ENCODE results near the gene CASKIN2.
"Not testable (repeated sequence)": the region's sequence is repeated elsewhere in the genome, so short reads cannot be mapped to it uniquely, and the experiment has no call there.

The CASKIN2 gene

DNA sequence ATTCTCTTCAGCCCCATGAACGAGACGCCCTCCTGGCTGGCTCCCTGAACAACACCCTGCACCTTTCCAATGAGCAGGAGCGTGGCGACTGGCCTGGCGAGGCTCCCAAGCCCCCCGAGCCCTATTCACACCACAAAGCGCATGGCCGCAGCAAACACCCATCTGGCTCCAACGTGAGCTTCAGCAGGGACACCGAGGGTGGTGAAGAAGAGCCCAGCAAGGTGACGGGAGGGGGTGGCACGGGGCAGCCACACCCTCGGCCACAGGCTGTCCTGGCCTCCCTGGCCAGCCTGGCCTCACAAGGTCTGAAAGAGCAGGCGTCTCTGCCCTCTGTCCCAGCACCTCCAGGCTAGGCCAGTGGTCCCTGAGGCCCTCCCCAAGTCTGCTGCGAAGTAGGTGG lies 23.7 kb downstream of the CASKIN2 start:
- no peak for DNase-seq (ENCODE audit: low read depth, low spot score)

DNA sequence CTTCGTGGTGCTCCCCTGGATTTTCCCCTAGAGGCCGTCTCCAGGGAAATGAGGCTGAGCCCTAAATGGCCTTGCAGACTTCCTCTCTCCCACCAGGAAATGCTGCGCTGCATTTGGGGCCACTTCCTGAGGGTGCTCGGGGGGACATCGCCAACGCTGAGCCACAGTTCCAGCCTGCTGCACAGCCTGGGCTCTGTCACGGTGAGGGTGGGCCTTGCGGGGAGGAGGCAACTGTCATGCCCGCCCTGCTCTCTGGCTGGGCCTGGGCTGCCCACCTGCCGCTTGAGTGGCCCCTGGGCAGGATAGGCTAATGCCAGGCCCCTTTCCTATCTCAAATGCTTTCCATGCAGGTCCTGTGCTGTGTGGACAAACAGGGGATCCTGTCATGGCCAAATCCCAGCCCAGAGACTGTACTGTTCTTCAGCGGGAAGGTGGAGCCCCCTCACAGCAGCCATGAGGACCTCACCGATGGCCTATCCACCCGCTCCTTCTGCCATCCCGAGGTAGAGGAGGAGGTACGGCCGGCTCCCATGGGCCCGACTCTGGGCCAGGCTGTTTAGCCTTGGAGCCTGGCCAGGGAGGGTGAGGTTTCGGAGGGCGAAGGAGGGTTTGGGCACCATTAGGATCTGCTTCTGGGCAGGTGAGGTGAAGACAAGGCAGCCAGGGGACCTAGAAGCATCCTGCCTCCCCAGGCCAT lies 24.2 kb downstream of the CASKIN2 start:
- DNase-seq (ENCODE audit: low read depth, low spot score), result no peak

DNA sequence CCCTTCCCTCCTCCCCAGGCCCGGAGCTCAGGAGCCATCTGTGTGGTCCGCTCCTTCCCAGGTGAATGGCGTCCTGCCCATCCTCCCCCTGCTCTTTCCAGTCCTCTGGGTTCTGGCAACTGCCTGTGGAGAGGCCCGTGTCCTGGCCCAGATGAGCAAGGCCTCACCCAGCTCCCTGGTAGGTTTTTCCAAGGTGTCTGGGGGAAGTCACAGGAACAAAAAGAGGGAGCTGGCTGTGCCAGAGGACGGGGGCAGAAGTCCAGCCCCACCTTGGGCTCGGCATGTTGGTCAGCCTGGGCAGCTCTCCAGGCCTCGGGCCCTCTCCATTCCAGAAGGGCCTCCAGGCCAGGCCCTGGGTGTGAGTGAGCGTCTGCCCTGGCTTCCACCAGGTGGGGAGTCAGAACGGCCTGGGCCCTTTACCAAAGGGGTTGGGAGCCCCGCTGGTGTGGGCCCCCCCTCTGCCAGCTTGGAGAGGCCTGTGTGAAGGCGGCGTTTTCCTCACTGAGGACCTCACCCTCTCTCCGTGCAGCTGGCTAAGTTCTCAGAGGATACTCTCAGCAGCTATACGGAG lies 25.1 kb downstream of the CASKIN2 start:
- DNase-seq (ENCODE audit: low read depth, low spot score), result no peak

DNA sequence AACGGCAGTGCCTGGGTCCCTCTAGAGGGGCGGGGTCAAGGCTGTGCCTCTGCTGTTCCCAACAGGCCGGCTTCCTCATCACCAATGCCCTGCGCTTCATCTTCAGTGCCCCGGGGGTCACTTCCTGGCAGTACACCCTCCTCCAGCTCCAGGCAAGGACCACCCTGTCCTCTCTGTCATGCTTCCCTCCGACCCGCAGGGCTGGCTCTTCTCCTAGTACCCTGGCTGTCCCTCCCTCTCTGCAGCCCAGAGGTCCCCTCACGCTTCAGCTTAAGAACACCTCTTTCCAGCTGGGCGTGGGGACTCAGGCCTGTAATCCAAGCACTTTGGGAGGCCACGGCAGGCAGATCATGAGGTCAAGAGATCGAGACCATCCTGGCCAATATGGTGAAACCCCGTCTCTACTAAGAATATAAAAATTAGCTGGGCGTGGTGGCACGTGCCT lies 25.8 kb downstream of the CASKIN2 start:
- DNase-seq (ENCODE audit: low read depth, low spot score), result no peak

DNA sequence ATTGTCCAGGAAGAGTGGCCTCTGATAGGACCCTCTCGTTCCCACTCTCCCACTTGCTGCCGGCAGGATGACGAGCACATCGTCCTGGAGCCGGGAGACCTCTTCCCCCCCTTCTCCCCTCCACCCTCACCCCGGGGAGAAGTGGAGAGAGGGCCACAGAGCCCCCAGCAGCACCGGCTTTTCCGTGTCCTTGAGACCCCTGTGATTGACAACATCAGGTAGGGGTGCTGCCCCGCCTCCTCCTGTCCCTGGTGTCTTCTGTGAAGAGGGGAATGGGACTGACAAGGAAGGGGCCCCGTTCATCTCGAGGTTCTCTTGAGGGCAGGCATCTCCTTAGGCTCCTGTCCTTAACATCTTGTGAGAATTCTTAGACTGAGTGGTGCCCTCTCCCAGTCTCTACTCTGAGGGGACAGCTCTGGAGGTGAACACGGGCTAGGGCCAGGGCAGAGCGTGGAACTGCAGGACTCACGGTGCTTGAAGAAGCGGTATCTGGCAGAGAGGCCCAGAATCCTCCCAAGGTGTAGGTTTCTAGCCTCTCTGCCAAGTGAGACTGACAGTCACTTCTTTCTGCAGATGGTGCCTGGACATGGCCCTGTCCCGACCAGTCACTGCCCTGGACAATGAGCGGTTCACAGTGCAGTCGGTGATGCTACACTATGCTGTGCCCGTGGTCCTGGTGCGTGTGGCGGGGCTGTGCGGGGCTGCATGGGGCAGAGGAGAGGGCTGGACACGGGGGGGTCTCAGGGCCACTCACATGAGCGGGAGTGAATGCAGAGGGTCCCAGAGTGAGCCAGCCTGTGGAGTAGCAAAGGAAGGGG lies 26.4 kb downstream of the CASKIN2 start:
- DNase-seq (ENCODE audit: low read depth, low spot score), result no peak

DNA sequence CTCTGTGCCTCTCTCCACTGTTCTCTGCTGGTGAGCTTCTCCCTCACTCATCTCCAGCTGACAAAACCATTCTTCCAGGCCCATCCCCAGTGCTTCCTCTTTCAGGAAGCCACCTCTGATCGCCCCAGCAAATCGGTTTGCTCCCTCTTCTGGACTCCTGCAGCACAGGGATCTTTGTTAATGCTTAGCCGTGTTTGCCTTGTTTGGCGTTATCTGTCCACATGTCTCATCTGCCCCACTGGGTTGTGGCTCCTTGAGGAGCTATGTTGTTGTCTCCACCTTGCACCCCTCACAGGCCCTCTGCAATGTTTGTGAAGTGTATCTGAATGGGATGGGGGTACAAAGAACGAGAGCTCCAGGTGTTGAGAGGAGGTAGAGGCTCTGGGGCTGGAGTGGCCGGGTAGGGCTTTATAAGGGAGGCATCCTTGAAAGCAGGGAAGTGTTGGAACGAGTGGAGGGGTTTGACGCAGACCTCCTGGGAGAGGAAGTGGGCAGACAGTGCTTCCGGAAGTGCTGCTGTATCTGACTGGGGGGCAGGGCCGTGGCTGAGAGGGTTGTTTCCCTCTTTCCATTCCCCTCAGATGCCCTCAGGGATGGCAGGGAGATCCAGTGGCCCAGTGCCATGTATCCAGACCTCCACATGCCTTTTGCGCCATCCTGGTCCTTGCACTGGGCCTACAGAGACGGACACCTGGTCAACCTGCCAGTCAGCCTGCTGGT lies 27.8 kb downstream of the CASKIN2 start:
- DNase-seq (ENCODE audit: low read depth, low spot score), result no peak

DNA sequence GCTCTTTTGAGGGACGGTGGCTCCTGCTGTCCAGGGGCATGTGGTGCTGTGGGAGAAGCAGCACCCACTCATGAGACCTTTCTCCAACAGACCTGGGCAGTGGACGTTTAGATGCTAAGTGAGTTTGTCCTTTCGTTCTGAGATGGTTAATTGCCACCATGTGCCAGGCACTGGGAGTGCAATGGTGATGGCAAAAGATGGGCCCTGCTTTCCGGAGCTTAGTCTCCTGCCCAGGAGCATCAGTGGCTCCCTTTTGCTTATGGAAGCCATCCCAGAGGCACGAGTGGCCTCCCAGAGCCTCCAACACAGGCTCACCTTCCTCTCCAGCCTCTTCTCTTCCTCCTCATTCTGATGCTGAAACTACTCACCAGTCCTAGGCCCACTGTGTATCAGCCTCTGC lies 28.4 kb downstream of the CASKIN2 start:
- DNase-seq (ENCODE audit: low read depth, low spot score), result no peak

DNA sequence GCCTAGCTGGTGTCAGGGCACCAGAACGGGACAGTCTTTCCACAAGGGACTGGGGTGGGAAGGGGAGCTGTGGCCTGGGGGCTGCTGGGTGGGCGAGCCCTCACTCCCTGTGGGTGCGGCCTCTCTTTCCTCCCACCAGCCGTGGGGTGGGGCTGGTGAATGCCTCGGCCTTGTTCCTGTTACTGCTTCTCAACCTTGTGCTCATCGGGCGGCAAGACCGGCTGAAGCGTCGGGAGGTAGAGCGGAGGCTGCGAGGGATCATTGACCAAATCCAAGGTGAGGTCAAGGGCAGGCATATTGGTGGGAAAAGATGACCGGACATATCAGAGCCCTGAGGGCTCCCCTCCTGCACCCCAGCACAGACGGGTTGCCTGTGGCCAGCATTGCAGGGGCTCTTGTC lies 29.2 kb downstream of the CASKIN2 start:
- no peak for DNase-seq (ENCODE audit: low read depth, low spot score)

DNA sequence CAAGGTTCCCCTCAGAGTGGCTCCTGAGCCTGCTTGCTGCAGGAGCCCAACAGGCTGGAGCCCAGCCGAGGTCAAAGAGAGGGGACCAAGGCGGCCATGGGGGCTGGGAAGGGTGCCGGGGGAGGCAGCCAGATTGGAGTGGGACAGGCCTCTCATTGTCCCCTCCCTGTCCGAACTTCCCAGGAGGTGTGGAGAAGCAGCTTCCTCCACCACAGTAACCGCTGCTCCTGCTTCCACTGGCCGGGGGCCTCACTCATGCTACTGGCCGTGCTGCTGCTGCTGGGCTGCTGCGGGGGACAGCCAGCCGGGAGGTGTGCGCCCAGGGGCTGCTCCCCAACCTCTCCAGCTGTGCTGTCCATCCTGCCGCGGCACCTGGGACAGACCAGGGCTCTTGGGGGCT lies 29.6 kb downstream of the CASKIN2 start:
- DNase-seq (ENCODE audit: low read depth, low spot score), result no peak

DNA sequence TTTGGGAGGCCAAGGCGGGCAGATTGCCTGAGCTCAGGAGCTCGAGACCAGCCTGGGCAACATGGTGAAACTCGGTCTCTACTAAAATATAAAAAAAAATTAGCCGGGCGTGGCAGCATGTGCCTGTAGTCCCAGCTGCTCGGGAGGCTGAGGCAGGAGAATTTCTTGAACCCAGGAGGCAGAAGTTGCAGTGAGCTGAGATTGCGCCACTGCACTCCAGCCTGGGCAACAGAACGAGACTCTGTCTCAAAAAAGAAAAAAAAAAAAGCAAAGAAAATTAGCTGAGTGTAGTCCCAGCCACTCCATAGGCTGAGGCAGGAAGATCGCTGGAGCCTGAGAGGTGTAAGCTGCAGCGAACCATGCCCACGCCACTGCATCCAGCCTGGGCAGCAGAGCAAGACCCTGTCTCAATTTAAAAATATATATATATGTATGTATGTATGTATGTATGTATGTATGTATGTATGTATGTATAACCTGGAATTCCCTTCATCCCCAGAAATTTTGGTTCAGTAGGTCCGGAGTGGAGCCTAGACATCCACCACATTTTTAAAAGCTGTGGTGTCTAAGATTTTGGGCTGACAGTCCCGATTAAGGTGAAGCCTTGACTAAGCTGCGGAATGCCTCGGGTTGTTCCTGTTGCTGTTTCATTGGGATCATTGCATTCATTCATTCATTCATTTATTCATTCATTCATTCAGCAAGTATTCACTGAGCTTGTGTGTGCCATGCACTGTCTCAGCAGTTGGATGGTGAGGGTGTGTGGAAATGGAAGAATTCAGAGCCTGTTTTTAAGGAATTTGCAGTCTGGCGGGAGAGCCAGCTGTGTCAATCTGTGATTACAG lies 33.0 kb downstream of the CASKIN2 start:
- DNase-seq (ENCODE audit: low read depth, low spot score), result no peak

DNA sequence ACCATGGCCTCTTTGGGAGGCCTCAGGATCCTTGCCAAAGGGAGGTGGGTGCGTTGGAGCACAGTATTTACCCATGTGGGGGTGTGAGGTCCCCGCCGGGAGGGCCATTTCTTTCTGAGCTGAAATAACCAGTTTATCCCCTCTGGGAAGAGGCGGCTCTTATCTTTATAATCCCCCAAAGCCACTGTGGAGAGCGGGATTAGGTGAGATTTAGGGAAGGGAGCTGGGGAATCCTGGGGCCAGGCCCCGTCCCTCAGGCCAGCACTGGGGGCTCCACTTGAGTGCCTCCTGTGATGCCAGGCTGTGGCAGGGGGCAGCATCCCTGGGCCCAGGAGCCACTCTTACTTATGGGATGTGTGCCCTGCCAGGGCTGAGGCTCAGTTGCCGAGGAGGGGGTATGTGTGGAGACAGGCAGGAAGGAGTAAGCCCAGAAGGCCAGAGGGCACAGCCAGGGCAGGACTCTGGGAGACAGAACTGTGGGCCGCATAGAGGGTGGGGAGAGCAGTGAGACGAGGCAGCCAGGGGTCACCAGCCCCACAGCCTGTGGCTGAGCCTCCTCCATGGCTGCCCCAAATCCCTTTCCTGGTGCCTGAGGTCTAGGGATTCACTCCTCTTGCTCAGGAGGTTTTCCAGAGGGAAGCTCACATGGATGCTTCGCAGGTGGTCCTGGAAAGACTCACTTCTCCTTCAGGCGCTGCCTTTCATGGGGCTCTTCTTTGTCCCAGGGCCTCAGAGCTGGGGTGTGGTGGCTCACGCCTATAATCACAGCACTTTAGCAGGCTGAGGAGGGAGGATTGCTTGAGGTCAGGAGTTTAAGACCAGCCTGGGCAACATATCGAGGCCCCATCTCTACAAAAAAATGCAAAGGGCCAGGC lies 33.9 kb downstream of the CASKIN2 start:
- peak; percentile 33 for DNase-seq (ENCODE audit: low read depth, low spot score)

DNA sequence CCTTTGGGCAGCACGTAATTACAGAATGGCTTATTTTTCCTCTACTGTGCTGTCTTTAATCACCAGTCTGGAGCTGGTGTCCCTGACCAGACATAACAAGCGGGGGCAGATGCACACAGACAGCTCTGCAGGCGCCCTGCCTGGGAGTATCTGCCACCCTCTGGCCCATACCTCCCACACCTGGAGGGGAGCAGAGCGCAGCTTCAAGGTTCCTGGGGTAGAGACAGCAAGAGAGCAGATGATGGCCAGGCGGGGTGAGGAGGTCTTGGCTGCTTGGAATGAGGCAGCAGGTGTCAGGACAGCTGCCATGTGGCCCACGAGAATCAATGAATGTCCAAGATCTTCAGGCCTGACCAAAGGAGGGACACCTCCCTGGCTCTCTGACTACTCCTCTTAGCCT lies 35.1 kb downstream of the CASKIN2 start:
- DNase-seq (ENCODE audit: low read depth, low spot score), result no peak

DNA sequence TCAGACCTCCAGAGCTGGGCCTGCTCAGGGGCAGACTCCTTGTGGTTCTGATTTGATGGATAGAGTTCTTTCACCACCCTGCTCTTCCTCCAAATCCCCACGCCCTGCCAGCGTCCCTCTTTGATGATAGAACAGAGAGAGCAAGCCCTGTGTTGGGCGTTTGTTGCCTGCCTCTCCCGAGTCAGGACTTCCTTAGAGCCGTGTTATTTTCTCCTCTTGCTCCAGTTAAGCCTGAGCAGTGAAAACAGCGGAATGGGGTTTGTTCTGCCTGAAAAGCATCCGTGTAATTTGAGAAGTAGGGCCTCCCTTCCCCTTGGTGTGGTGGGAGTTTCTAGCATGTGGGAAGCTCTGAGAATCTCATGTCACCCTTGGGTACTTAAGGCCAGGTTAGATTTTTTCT lies 36.8 kb downstream of the CASKIN2 start:
- peak; percentile 22 for DNase-seq (ENCODE audit: low read depth, low spot score)

DNA sequence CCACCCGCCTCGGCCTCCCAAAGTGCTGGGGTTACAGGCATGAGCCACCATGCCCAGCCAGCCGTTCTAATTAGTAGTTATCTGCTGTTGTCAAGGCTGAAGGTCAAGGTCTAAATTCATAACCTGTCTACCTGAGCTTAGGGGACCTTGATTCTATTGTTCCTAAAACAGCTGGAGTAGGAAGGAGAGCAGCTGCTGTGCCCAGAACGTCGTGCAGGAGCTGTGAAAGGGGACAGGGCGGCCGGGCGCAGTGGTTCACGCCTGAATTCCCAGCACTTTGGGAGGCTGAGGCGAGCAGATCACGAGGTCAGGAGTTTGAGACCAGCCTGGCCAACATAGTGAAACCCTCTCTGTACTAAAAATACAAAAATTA lies 37.9 kb downstream of the CASKIN2 start:
- not testable (repeated sequence) for DNase-seq (ENCODE audit: low read depth, low spot score)

DNA sequence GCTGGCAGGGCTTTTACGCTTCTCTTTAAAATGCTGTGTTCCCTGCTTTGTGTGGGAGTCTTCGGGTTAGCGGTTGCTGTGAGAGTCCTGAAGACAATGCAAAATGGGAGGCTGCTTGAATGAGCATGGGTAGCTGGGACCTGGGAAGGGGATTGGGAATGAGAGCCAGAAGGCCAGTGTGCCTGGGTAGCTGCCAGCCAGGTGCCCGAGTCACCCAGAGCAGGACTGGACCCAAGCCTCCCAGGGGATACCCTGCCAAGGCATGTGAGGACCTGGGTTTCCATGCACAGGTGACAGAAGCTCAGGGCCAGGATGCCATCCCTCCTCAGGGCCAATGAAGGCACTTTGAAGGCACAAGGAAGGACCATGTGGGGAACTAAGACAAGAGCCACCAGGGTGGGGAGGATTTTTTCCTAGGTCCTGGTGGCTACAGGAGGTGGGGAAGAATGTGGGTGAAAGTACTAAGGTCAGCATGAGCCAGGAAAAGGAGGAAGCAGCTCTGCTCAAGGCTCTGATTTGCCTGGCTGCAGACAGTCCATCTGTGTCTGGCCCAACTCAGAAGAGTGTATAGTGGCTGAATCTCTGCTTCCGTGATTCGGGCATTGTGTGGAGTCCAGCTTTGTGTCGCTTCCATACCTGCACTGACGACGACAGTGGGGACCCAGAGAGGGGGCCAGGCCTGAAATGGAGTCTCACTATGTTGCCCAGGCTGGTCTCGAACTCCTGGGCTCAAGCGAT lies 38.4 kb downstream of the CASKIN2 start:
- no peak for DNase-seq (ENCODE audit: low read depth, low spot score)

DNA sequence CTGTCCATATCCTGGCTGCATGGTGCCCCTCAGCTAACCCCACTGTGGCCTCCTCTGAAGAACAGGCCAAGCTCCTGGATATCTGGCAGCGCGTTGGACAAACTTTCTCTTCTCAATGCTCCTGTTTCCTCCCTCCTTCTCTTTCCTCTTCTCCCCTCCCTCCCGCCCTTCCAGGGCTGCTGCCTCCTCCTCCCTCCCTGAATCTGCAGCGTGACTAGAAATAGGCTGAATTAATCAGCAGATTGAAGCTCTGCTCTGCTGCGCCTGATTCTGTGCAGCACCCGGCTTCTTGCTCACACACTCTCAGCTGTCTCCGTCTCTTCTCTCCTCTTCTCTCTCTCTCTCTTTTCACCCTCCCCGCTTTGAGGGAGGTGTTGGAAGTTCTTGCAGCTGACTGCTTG lies 39.1 kb downstream of the CASKIN2 start:
- no peak for DNase-seq (ENCODE audit: low read depth, low spot score)

DNA sequence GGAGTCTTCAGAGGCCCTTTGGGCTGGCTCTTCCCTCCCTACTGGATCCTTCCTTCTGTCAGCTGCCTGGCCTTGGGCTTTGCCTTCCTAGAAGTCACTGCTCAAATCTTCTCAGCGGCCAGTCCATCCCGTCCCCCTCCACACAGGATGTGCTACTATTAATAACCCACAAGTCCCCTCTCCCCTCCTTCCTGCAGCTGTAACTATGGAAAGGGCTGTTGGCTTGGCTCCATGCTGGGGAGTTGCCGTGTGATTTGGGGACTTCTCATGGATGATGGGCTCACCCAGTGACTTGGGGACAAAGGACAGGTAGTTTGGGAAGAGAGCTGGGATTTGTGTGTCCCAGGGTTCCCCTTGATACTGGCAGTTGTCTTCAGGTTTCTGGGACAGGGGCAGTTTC lies 39.5 kb downstream of the CASKIN2 start:
- DNase-seq (ENCODE audit: low read depth, low spot score), result no peak

DNA sequence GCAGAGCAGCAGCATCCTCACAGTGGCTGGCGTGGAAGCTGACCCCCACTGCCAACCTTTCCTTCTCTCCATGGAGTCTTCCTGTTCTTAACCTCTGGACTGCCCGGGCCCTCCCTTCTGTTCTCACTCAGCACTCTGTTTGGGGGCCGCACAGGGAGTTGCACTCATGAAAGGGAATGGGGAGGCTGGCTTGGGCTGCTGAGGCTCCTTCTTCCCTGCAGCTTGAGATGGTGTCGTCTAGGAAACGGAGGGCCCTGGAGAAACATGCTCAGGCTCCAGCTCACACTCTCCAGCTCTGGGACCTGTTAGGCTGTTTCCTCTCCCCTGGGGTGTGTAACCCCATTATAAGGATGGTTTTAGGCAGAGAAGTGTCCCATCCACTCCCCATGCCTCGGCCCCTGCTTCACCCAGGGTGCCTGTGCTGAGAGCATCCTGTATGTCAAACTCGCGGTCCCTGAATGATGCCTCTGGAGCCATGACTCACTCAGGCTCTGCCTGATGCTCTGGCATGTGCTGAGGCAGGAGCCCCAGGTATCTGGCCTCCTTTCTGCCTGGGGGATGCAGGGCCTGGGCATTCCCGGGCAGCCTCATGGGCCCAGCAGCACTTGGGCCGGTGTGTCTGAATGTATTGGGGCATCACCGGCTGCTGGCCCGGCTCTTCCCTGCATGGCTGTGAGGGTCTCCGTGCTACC lies 40.0 kb downstream of the CASKIN2 start:
- no peak for DNase-seq (ENCODE audit: low read depth, low spot score)

DNA sequence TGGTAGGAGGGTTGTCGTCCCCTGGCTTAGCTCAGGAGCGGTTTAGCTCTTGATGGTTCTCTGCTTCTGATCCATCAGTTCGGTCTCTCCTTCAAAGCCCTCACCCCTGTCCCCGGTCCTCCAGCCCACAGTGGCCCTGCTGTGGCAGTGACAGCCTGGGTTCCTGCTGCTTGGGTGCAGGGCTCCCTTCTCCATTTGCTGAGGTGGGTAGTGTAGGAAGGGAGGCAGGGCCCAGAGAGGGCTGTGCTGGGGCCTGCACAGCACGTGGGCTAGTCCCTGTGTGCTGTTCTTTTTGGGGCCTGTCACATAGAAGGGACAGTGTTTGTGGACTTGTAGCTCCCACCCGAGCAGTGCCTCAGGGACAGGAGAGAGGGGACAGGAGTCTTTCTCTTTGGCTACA lies 40.6 kb downstream of the CASKIN2 start:
- no peak for DNase-seq (ENCODE audit: low read depth, low spot score)

All from ELF-1 (cell line).